WERI-Rb-1 (cell line): ENCODE data around the gene P2RY2.

ENCODE experiments used
- DNase-seq: peaks from one replicate; pipeline ENCODE4 v3.0.0-alpha.2; 2020
- H3K27ac ChIP-seq: fragments of 250-450 bp; sonication (Bioruptor Pico); 2 replicates; pipeline ENCODE4 v1.5.1; 2020; ENCODE audit warnings: mild to moderate bottlenecking, moderate library complexity
- H3K27me3 ChIP-seq: fragments of 250-450 bp; sonication (Bioruptor Pico); 2 replicates; pipeline ENCODE4 v1.5.1; 2021; ENCODE audit warnings: mild to moderate bottlenecking, low read depth, moderate library complexity; ENCODE audit not compliant: insufficient read depth, severe bottlenecking
- H3K36me3 ChIP-seq: fragments of 250-450 bp; sonication (Bioruptor Pico); 2 replicates; pipeline ENCODE4 v1.5.1; 2020; ENCODE audit warnings: mild to moderate bottlenecking, moderate library complexity
- H3K4me3 ChIP-seq: 2 replicates; pipeline ENCODE4 v1.5.1; 2011; ENCODE audit warnings: low read depth, mild to moderate bottlenecking, control low read depth, low read length
- H3K9me3 ChIP-seq: fragments of 250-450 bp; sonication (Bioruptor Pico); 2 replicates; pipeline ENCODE4 v1.5.1; 2021; ENCODE audit warnings: mild to moderate bottlenecking, moderate library complexity; ENCODE audit not compliant: severe bottlenecking
- CTCF ChIP-seq: IDR thresholded peaks from 2 replicates; pipeline ENCODE4 v1.5.1; 2011; ENCODE audit warnings: low read depth, mild to moderate bottlenecking, control low read depth, inconsistent platforms, low read length

Gene P2RY2

GRCh38 chr11:73241300-73241699 lies 23.2 kb downstream of the P2RY2 start:
- no peak for TF ChIP-seq CTCF
- no peak for DNase-seq
- no peaks in the 10 kb centered on the region for H3K27me3 ChIP-seq

GRCh38 chr11:73242251-73243092 lies 24.4 kb downstream of the P2RY2 start:
- Histone ChIP-seq H3K4me3 (peak overlapping the region; percentile 53), H3K9me3 (no peaks in the 10 kb centered on the region), H3K27me3 (no peaks in the 10 kb centered on the region), H3K27ac (peak overlapping the region; percentile 67), H3K36me3 (no peaks in the 10 kb centered on the region)
- TF ChIP-seq CTCF, result peak; percentile 81
- DNase-seq, result peak; percentile 85

More at GRCh38 chr11:73241300-73241699, 23.2 kb downstream of the P2RY2 start:
- Histone ChIP-seq H3K9me3 (no peaks in the 10 kb centered on the region), H3K36me3 (no peaks in the 10 kb centered on the region), H3K27ac (no peak overlapping the region), H3K4me3 (no peak overlapping the region)

- DNase-seq, result no peak
- TF ChIP-seq CTCF, result no peak
- Histone ChIP-seq H3K36me3 (no peaks in the 10 kb centered on the region), H3K27me3 (no peaks in the 10 kb centered on the region), H3K4me3 (no peak overlapping the region), H3K9me3 (no peaks in the 10 kb centered on the region), H3K27ac (no peak overlapping the region)
Measured at GRCh38 chr11:73243093-73243485, 25.0 kb downstream of the P2RY2 start.

- Histone ChIP-seq H3K36me3 (no peaks in the 10 kb centered on the region), H3K27me3 (no peaks in the 10 kb centered on the region), H3K27ac (no peak overlapping the region), H3K9me3 (no peaks in the 10 kb centered on the region), H3K4me3 (no peak overlapping the region)
- no peak for DNase-seq
- TF ChIP-seq CTCF, result no peak
Measured at GRCh38 chr11:73244589-73245240, 26.6 kb downstream of the P2RY2 start.

GRCh38 chr11:73245461-73245860 lies 27.4 kb downstream of the P2RY2 start:
- Histone ChIP-seq H3K27me3 (no peaks in the 10 kb centered on the region), H3K36me3 (no peaks in the 10 kb centered on the region), H3K4me3 (no peak overlapping the region), H3K9me3 (no peaks in the 10 kb centered on the region), H3K27ac (no peak overlapping the region)
- no peak for DNase-seq
- TF ChIP-seq CTCF, result no peak
